ENCODE measurements around the gene SPRR5.

Gene SPRR5

DNA sequence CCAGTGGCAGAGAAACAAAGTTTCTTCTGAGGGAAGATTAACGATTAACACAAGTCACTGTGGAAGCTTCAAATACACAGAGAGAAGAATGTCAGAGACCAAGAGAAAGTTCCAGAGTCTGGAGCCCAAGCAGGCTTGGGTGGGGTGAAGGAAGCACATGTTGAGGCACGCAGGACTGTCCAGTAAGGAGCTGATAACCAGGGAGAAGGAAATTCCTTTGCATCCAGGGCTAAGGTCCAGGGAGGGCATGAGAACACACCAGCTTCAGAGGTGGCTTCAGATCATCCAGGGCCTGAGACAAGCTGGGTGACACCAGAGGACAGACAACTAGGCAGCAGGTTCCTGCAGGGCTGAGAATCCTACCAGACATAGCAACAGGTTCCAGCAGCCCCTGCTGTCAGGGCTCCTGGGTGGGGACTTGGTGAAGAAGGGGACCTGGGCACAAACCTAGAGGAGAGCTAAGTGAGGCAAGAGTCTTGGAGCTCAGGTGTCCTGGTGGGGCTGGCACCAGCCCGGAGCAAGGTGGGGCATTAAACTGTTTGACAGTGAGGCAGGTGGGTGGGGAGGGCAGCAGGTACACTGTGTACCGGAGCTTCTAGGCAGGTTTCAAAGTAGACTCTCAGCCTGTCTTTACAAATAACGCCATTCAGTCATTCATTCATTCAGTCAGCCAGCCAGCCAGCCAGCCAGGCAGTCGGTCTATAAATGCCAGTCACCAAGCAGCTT, 34.3 kb downstream of the SPRR5 start:
- DNase-seq (ENCODE audit: low spot score): no peak
- no peak for FAIRE-seq

DNA sequence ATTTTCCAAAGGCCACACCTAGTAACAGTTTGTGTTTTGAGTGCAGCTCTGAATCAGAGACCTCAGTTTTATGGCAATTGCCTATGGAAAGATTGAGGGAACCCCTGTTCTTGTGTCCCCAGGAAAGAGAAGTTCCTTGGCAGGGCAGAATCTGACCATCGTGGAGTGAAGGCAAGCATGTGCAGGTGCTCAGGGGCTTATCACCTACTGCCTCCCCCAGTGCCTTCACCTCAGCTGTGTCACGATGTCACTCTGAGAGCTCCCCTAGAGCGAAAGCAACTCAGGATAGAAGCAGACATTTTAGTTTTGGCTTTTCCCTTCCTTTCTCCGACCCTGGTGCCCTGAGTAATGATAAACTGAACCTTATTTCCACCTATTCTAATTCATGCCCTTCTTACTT, 35.1 kb downstream of the SPRR5 start:
- DNase-seq (ENCODE audit: low spot score): no peak
- FAIRE-seq: no peak

DNA sequence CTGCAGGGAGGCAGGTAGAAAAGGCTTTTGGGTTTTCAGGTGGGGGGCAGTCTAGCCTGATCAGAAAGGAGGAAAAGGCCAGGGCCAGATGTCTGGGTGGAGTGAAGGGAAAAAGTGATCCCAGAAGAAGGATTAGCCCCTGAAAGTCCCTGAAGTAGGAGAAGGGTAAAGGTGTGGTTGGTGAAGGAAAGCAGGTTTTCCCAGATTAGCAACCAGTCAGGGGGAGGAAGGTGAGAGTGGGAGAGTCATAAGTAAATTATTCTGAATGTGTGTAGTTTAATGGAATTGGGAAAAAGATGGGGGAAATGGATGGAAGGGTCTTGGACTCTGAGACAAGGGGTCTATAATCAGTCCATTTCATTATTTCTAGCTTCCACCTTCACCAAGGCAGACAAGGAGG, 36.2 kb downstream of the SPRR5 start:
- FAIRE-seq: no peak
- no peak for DNase-seq (ENCODE audit: low spot score)

DNA sequence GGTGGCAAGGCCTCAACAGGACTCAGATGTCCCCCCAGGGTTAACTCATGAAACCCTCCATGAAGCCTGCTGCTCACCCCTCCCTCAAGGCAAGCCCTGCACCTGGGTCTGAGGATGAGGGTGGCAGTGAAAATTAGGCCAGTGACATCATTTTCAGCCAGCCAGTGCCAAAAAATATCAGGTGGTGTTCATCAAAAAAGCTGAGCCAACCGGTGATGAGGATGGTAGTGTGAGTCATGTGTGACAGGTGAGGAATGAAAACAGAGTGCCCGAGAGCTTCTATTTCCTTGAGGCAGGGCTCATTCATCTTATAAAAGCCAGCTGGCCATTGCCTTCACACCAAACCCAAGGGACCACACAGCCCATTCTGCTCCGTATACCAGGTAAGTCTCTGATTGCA, 36.7 kb downstream of the SPRR5 start, which contains the start of gene SPRR1A:
Gene SPRR1A, plus strand, starts transcription at position 339 of the 400 bp plus-strand sequence. CDS start 1,150 bp downstream, outside the sequence.
- FAIRE-seq: no peak
- no peak for DNase-seq (ENCODE audit: low spot score)

DNA sequence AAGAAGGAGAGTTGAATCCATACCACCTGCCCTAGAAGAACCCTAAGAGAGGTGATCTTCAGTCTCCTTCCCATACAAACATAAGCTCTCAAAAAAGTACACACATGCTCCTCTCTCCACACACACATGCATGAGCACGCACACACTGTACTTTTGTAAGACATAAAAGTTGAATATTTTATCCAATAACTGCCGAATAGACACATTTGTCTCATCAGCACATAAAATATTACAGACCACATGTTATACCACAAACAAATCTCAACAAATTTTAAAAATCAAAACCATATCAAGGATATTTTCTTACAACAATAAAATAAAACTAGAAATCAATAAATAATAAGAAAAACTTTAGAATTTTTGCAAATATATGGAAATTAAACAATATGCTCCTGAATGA, 39.6 kb downstream of the SPRR5 start:
- DNase-seq (ENCODE audit: low spot score) (no peak), FAIRE-seq (no peak)

DNA sequence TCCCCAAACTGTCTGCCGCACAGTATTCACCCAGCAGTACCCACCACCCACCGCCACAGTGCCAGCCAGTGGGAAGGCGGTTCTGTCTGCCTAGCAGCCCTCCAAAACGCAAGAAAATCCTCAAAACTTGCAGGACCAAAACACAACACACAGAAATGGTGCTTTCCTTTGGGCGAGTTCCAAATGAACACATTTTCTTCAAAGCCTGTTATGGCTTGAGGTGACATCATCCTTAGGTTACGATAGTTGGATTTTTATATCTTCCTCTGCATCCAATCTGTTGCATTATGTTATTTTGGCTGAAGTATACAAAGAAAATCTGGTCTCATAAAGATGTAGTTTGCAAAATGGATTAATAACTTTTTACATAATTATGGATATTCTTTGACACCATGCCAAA, 46.2 kb downstream of the SPRR5 start:
- FAIRE-seq: no peak

DNA sequence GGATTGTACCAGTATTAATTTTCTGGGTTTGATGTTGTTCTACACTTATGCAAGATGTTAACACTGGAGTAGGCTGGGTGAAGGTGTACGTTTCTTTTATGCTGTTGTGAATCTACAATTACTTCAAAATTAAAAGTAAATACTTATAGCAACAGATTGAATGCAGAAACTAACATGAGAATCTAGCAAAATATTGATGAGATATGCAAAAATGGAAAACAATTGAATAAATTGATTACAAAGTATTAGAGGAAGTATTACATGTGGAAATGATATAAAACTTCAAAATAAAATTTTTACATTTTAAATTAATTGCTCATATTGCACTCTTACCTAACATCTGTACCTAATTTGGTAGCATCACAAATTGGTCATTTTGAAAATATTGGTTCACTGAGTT, 48.8 kb downstream of the SPRR5 start:
- FAIRE-seq: no peak
- no peak for DNase-seq (ENCODE audit: low spot score)

More for the DNA sequence above, 46.2 kb downstream of the SPRR5 start:
- DNase-seq (ENCODE audit: low spot score): no peak

DNA sequence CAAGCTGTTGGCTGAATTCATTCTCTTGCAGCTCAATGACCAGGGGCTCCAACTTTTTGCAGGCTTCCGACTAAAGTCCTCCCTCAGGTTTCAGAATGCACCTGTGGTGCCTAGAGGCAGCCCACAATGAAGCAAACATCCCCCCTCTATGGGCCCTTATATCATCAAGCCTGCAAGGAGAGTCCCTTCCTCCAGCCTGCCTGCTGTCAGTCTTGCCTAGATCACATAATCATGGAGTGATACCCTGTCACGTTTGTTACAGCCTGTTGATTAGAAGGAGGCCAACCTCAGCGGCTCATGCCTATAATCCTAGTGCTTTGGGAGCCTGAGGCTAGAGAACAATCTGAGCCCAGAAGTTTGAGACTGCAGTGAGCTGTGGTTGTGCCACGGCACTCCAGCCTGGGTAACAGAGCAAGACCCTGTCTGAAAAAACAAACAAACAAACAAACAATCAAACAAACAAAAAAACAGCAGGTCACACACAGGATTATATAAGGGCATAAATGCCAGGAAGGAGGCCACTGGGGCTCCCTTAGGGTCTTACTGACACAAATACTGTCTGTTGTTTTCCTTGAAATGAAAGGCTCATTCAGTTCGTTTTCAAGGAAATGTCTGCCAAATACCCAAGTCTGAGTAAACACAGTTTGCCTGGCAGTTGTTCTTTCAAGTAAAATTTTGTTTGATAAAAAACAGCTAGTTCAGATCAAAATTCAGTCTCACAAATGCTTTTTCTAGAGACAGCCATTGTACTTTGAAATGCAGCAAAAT, 49.8 kb downstream of the SPRR5 start:
- no peak for DNase-seq (ENCODE audit: low spot score)
- no peak for FAIRE-seq

DNA sequence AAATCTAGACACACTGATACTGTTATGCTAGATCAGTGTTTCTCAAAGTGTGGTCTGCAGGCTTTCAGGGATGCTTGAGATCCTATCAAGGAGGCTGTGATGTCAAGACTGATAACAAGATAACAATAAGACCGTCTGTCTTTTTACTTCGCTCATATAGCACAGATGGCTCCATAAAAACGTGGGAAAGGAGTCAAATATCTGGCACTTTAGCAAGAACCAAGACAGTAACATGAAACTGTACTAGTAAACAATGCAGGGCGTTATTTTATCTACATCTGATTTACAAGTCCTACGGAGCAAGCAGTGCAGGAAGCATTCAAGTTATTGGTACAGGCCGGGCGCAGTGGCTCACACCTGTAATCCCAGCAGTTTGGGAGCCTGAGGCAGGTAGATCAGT, 50.9 kb downstream of the SPRR5 start:
- no peak for DNase-seq (ENCODE audit: low spot score)
- no peak for FAIRE-seq

DNA sequence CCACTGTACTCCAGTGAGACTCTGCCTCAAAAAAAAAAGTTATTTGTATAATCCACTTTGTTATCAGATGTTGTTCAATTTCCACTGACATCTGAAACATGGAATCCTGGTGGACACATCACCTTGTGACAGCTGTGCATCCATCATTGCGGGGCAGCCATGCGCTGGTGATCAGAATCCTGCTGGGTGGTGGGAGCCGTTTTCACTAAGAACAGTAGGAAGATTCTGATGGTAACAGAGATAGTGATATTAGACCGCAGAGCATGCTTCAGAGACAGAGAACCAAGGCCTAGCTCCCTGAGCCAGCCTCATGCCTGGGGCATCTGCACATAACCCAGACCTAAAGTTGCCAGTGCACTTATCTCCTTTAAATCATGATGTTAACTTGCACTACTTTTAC, 51.5 kb downstream of the SPRR5 start:
- DNase-seq (ENCODE audit: low spot score) (no peak), FAIRE-seq (no peak)

Measured in RCC 7860 (cell line).